B cell (primary cell): Measurements from ENCODE around the gene PHLDB1.

Experiments used
- CTCF ChIP-seq: fragments of 200-600 bp; IDR thresholded peaks from one replicate; pipeline ENCODE4 v1.8.0; 2022; ENCODE audit warnings: antibody characterized with exemption, mild to moderate bottlenecking
- EZH2 ChIP-seq: IDR thresholded peaks from 2 replicates; pipeline ENCODE4 v1.6.1; 2012; ENCODE audit warnings: borderline replicate concordance, low read depth, mild to moderate bottlenecking, moderate library complexity, low read length; ENCODE audit not compliant: insufficient read depth, poor library complexity, severe bottlenecking

GRCh38 chr11:118627566-118627965, 20.2 kb downstream of the PHLDB1 start:
- TF ChIP-seq CTCF: no peak
- TF ChIP-seq EZH2: no peak
